ENCODE data around the gene CIRBP.
A peak's percentile ranks its signal among the peaks of the same experiment; 100 is the strongest.

CIRBP gene

DNA sequence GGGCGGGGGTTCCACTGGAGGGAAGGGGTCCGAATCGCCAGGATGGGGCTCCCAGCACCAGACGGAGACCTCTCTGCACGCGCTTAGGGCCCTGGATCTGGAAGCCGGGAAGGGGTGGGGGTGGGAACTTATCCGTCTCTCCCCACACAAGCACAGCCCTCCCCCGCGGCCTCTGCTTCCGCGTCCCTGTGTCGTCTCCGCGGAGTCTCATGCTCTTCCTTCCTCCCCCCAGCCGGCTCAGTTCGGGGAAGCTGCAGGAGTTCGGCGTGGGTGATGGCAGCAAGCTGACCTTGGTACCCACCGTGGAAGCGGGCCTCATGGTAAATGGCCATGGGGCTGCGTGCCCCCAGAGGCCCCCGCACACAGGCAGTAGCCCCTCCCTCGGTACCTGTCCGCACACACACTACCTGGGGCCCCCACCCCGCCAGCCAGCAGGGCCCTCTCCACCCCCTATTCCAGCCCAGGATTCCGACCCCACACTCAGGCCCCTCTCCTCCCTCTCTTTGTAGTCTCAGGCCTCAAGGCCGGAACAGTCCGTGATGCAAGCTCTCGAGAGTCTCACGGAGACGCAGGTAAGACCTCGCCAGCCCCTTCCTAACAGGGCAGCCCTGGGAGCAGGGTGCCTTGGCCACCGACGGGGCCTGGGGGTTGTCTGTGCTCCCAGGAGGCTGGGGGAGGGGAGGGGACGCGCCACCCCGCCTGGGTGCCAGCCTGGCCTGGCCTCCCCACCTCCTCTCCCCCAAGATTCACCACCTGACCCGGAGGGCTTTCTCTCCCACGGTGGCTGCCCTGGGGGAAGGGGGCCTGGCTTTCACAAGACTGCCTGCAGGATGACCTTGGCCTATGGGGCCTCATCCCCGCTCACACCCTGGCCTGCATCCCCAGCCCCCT lies 17.6 kb upstream of the CIRBP start:
- peak overlapping the region; percentile 80 for H3K4me3 ChIP-seq (ENCODE audit: low read depth, low read length)
- TF ChIP-seq, protein P1, sequence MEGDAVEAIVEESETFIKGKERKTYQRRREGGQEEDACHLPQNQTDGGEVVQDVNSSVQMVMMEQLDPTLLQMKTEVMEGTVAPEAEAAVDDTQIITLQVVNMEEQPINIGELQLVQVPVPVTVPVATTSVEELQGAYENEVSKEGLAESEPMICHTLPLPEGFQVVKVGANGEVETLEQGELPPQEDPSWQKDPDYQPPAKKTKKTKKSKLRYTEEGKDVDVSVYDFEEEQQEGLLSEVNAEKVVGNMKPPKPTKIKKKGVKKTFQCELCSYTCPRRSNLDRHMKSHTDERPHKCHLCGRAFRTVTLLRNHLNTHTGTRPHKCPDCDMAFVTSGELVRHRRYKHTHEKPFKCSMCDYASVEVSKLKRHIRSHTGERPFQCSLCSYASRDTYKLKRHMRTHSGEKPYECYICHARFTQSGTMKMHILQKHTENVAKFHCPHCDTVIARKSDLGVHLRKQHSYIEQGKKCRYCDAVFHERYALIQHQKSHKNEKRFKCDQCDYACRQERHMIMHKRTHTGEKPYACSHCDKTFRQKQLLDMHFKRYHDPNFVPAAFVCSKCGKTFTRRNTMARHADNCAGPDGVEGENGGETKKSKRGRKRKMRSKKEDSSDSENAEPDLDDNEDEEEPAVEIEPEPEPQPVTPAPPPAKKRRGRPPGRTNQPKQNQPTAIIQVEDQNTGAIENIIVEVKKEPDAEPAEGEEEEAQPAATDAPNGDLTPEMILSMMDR (IDR thresholded peaks at IDR 0.05; ENCODE audit: low read depth, low read length, missing control alignments): no peak
- DNase-seq (ENCODE audit: low read depth): no peak

- DNase-seq (ENCODE audit: low read depth): no peak
- peak overlapping the region; percentile 80 for H3K4me3 ChIP-seq (ENCODE audit: low read depth, low read length)
- TF ChIP-seq, protein P1 (IDR thresholded peaks at IDR 0.05; ENCODE audit: low read depth, low read length, missing control alignments): no peak
Observed at GRCh38 chr19:1252221-1252820, 16.8 kb upstream of the CIRBP start.

DNA sequence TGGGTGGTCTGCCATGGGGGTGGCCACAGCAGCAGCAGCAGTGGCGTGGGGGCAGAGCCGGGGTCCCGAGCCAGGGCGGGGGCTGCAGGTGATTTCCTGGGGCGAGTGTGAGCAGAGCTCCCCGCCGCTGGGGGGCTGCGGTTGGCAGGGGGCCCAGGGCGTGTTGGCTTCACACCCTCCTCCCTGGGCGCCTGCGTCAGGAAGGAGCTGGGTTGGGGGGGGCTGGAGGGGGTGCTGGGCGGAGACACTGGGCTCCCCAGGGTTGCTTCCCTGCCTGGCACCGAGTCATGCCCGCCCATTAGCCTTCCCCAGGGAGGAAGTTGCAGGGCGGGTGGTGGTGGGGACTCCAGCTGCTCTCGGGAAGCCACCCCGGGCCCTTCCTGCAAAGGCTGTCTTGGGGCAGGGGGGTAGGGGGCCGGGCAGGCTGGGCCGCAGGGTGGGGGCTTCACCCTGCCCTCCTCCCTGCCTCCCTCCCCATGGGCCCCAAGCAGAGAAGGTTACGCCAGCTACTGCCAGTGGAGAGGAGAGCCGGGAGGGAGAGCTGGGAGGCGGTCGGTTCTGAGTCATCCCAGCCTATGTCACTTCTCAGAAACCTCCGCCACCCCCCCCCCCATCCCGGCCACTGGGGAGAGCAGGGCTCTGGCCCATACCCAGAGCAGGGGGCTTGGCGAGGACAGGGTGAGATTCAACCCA lies 16.2 kb upstream of the CIRBP start:
- H3K4me3 ChIP-seq (ENCODE audit: low read depth, low read length): peak overlapping the region; percentile 80
- no peak for DNase-seq (ENCODE audit: low read depth)
- TF ChIP-seq, protein P1 (IDR thresholded peaks at IDR 0.05; ENCODE audit: low read depth, low read length, missing control alignments): no peak

DNA sequence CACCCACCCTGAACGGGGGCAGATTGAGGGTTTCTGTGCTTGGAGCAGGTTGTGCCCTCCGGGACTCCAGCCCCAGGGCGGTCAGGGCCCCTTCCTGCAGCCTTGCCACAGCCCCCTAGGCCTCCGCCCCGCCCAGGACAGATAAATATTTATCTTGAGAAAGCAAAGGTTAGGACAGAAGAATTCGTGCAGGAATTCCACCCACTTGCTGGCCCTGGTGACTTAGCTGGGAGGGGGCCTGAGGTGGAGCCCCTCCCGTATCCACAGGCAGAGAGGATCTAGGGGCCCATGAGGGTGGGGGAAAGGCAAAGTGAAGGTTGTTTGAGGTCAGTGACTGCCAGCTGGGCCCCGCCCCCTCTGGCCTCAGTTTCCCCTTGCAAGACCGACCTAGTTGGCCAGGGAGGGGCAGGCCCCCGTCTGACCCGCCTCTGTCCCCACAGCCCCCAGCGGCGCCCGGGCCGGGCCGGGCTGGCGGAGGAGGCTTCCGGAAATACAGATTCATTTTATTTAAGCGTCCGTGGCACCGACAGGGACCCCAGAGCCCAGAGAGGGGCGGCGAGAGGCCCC lies 15.5 kb upstream of the CIRBP start:
- TF ChIP-seq, protein P1 (IDR thresholded peaks at IDR 0.05; ENCODE audit: low read depth, low read length, missing control alignments): no peak
- H3K4me3 ChIP-seq (ENCODE audit: low read depth, low read length): peak overlapping the region; percentile 80
- no peak for DNase-seq (ENCODE audit: low read depth)

DNA sequence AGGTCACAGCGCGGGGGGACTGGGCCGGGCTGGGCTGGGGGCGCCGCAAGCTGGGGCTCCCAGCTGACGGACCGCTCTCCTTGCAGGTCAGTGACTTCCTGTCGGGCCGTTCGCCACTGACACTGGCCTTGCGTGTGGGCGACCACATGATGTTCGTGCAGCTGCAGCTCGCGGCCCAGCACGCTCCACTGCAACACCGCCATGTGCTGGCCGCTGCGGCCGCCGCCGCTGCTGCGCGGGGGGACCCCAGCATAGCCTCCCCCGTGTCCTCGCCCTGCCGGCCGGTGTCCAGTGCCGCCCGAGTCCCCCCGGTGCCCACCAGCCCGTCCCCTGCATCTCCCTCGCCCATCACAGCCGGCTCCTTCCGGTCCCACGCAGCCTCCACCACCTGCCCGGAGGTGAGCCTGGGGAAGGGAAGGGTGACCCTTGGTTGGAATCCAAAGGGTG lies 15.0 kb upstream of the CIRBP start:
- TF ChIP-seq, protein P1 (IDR thresholded peaks at IDR 0.05; ENCODE audit: low read depth, low read length, missing control alignments): no peak
- H3K4me3 ChIP-seq (ENCODE audit: low read depth, low read length): no peak overlapping the region
- DNase-seq (ENCODE audit: low read depth): no peak

- TF ChIP-seq, protein P1 (IDR thresholded peaks at IDR 0.05; ENCODE audit: low read depth, low read length, missing control alignments): no peak
- H3K4me3 ChIP-seq (ENCODE audit: low read depth, low read length): no peak overlapping the region
- no peak for DNase-seq (ENCODE audit: low read depth)
Observed at GRCh38 chr19:1254530-1255185, 14.5 kb upstream of the CIRBP start.

Data from GM12864 (cell line).